ENCODE measurements around the gene KCNAB1.

GRCh38 chr3:156251424-156251823 lies 131.0 kb downstream of the KCNAB1 start:
- TF ChIP-seq CTCF (conservative IDR thresholded peaks at IDR 0.05; ENCODE audit: low read length) (no peak), EZH2phosphoT487 (IDR thresholded peaks at IDR 0.05; ENCODE audit: borderline replicate concordance, low read depth, low read length) (no peak)

Measured in OCI-LY7 (cell line).